Measurements from ENCODE around the gene SLC2A4RG. TPM values are rescaled to one million over a fixed set of nuclear protein-coding genes. Genes with fewer than 3 reads are reported as not detected.

SLC2A4RG gene, protein sequence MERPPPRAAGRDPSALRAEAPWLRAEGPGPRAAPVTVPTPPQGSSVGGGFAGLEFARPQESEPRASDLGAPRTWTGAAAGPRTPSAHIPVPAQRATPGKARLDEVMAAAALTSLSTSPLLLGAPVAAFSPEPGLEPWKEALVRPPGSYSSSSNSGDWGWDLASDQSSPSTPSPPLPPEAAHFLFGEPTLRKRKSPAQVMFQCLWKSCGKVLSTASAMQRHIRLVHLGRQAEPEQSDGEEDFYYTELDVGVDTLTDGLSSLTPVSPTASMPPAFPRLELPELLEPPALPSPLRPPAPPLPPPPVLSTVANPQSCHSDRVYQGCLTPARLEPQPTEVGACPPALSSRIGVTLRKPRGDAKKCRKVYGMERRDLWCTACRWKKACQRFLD
- total RNA-seq = 116 and 119 TPM in 2 replicates

DNA sequence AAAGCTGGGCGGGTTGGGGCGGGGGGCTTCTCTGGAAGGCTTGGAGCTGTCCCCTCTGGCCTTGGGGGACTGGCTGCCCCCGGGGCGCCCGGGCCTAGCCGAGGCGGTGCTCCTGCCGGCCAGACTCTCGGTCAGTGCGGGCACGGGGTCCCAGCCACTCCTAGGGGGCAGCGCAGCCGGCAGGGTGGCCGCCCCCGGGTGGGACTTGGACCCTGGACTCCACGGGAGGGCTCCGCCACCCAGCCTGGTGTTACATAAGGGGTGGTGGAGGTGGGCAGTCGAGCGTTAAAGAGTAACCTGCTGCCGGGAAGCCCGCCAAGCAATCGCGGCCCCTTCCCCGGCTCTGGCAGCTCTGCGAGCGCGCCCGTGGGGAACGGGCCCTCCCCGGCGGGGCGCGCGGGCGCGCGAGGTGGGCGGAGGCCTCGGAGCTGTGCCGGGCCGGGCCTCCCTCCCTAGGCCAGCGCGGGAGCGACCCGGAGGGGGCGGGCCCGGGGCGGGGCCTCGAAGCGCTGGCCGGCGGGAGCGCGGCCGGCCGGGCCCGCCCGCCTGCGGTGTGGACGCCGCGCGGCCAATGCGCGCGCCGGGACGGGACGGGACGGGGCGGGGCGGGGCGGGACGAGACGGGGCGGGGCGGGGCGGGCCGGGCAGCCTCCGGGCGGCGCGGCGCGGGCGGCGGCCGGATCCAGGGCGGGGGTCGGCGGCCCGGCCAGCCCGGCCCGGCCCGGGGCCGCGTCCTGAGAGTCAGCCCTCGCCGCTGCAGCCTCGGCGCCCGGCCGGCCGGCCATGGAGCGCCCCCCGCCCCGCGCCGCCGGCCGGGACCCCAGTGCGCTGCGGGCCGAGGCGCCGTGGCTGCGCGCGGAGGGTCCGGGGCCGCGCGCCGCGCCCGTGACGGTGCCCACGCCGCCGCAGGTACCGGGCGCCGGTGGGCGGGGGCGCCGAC is at the start of gene SLC2A4RG:
SLC2A4RG (plus strand) TSS at position 647 of the 940 bp plus-strand sequence; CDS start at position 784, 137 bp downstream.

DNA sequence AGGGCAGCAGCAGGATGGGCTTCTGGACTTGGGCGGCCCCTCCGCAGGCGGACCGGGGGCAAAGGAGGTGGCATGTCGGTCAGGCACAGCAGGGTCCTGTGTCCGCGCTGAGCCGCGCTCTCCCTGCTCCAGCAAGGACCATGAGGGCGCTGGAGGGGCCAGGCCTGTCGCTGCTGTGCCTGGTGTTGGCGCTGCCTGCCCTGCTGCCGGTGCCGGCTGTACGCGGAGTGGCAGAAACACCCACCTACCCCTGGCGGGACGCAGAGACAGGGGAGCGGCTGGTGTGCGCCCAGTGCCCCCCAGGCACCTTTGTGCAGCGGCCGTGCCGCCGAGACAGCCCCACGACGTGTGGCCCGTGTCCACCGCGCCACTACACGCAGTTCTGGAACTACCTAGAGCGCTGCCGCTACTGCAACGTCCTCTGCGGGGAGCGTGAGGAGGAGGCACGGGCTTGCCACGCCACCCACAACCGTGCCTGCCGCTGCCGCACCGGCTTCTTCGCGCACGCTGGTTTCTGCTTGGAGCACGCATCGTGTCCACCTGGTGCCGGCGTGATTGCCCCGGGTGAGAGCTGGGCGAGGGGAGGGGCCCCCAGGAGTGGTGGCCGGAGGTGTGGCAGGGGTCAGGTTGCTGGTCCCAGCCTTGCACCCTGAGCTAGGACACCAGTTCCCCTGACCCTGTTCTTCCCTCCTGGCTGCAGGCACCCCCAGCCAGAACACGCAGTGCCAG is 42.8 kb upstream of the SLC2A4RG start, which contains the start of gene TNFRSF6B:
TNFRSF6B (plus strand) TSS at position 25 of the 729 bp plus-strand sequence; CDS start at position 141, 116 bp downstream.

DNA sequence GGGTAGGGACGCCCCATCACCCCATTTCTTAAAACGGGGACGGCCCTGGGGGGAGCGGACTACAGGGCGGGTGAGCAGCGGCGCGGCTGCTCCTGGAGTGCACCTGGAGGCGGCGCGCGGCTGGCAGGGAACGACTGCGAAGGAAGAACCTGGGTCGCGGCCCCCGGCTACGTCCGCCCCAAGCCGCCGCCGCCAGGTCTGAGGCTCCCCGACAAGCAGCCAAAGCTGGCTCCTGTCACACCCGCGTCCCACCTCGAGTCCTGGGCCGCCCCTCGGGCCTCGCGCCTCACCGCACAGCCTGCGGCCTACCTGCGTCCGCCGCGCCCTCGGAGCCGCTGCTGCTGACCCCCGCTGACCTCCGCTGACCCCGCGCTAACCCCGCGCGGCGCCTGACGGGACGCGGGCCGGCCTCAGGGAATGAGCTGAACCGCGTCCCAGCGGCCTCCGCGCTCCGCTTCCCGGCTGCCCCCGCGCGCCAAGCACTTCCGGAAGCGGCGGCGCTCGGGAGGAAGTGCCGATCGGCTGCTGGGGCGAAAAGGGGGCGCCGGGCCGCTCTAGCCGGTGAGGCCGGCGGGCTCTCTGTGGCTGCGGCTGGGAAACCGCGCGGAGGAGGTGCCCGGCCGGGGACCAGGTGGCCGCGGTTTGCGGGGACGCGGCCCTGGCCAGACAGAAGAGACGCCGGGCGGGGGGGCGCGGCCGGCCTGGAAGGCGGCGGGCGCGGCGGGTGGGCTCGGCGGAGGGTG is 31.8 kb upstream of the SLC2A4RG start, which contains the start of the genes ARFRP1 and ZGPAT:
ARFRP1 (minus strand) TSS at position 419 of the 743 bp plus-strand sequence. CDS start 885 bp downstream, outside the sequence.
ZGPAT (plus strand) TSS at position 482 of the 743 bp plus-strand sequence. CDS start 542 bp downstream, outside the sequence.

DNA sequence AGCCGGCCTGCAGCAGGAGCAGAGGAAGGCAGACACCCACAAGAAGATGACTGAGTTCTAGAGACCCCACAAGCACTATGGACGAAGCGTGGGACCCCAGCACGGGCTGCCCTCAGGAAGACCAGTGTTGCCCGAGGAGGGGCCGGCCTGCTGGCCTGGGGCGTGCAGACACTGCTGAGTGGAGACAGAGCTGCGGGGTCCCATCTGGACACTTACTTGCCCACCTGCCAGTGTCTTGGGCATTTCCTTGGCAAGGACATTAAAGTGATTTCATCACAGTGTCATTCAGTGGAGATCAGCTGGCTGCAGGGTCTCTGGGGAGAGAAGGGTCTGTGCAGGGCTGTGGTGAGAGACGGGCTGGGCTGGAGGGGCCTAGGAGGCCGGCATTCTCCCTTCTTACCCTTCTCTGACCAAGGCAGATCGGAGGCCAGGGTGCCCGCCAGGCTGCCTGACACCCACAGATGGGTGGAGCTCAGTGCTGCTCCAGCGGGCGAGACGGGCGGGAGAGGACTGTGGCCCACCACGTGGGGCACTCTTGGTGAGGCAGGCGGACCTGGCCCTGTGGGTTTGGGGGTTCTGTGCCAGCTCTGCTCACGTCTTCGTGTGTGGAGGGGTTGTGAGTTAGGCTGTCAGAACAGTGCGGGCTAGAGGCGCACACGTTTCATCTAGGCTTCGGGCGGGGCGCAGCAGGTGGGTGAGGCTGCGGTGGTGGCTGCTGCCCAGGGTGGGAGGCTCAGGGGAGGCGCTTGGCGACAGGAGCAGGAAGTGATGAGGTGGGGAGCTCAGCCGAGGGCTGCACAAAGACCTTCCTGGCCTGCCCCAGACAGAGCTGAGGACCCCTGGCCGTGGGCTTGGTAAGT is 3.5 kb upstream of the SLC2A4RG start, which contains the start of gene LIME1:
LIME1 (plus strand) TSS at position 806 of the 860 bp plus-strand sequence. CDS start 886 bp downstream, outside the sequence.

Other genes starting within 250 kb of the SLC2A4RG start
- gene EEF1A2, start 240.7 kb upstream of the SLC2A4RG start, total RNA-seq = not detected in 2 replicates
- 156 and 298 TPM in 2 replicates for gene PPDPF, start 219.0 kb upstream of the SLC2A4RG start, total RNA-seq
- 16.7 and 28.0 TPM in 2 replicates for gene PTK6, start 202.4 kb upstream of the SLC2A4RG start, total RNA-seq
- 0.39 TPM in 1 of 2 replicates, not detected in the other for gene SRMS, start 192.0 kb upstream of the SLC2A4RG start, total RNA-seq
- 1.1 and 1.7 TPM in 2 replicates for gene FNDC11, start 185.6 kb upstream of the SLC2A4RG start, total RNA-seq
- gene HELZ2, start 165.5 kb upstream of the SLC2A4RG start, total RNA-seq = 28.9 and 40.2 TPM in 2 replicates
- 10.3 and 11.2 TPM in 2 replicates for gene GMEB2, start 112.7 kb upstream of the SLC2A4RG start, total RNA-seq
- gene STMN3, start 86.4 kb upstream of the SLC2A4RG start, total RNA-seq = 14.6 and 24.8 TPM in 2 replicates
- 14.7 and 16.0 TPM in 2 replicates for gene RTEL1, start 81.5 kb upstream of the SLC2A4RG start, total RNA-seq
- 619 and 1,142 TPM in 2 replicates for gene TNFRSF6B, start 43.1 kb upstream of the SLC2A4RG start, total RNA-seq
- 37.6 and 39.0 TPM in 2 replicates for gene ARFRP1, start 31.8 kb upstream of the SLC2A4RG start, total RNA-seq
- gene ZGPAT, start 31.7 kb upstream of the SLC2A4RG start, total RNA-seq = 23.2 and 24.1 TPM in 2 replicates
- gene LIME1, start 3.1 kb upstream of the SLC2A4RG start, total RNA-seq = 7.3 and 8.9 TPM in 2 replicates
- gene ZBTB46, start 91.5 kb downstream of the SLC2A4RG start, total RNA-seq = 0.23 and 0.78 TPM in 2 replicates
- gene ABHD16B, start 121.7 kb downstream of the SLC2A4RG start, total RNA-seq = not detected in 2 replicates
- 146 and 151 TPM in 2 replicates for gene TPD52L2, start 125.5 kb downstream of the SLC2A4RG start, total RNA-seq
- gene DNAJC5, start 155.3 kb downstream of the SLC2A4RG start, total RNA-seq = 61.3 and 64.2 TPM in 2 replicates
- gene UCKL1, start 216.6 kb downstream of the SLC2A4RG start, total RNA-seq = 21.4 and 27.6 TPM in 2 replicates
- 5.4 and 6.8 TPM in 2 replicates for gene ZNF512B, start 230.2 kb downstream of the SLC2A4RG start, total RNA-seq
- gene SAMD10, start 239.9 kb downstream of the SLC2A4RG start, total RNA-seq = 1.8 and 3.0 TPM in 2 replicates
- 28.6 and 39.1 TPM in 2 replicates for gene PRPF6, start 241.4 kb downstream of the SLC2A4RG start, total RNA-seq

Data from hair follicular keratinocyte (primary cell).